ACC112 (cell line): ENCODE results near the gene RUBCN.
A peak's percentile ranks its signal among the peaks of the same experiment; 100 is the strongest.
"Not testable (repeated sequence)": the region's sequence is repeated elsewhere in the genome, so short reads cannot be mapped to it uniquely, and the experiment has no call there.

ENCODE experiments used
- H2AFZ ChIP-seq: fragments of 200-600 bp; sonication (generic); one replicate; pipeline ENCODE4 v1.6.0; 2017; ENCODE audit warnings: antibody characterized with exemption, low read length; ENCODE audit not compliant: unreplicated experiment
- H3K27ac ChIP-seq: fragments of 200-600 bp; sonication (generic); 2 replicates; pipeline ENCODE4 v1.5.1; 2014; ENCODE audit warnings: low read depth, mild to moderate bottlenecking, antibody characterized with exemption, low read length, moderate library complexity
- H3K27me3 ChIP-seq: fragments of 200-600 bp; sonication (generic); 2 replicates; pipeline ENCODE4 v1.6.1; 2014; ENCODE audit warnings: mild to moderate bottlenecking, antibody characterized with exemption, low read length, moderate library complexity, mixed read lengths; ENCODE audit not compliant: insufficient read depth
- H3K36me3 ChIP-seq: fragments of 200-600 bp; sonication (generic); 2 replicates; pipeline ENCODE4 v1.6.1; 2016; ENCODE audit warnings: mild to moderate bottlenecking, antibody characterized with exemption, low read length, moderate library complexity, mixed read lengths; ENCODE audit not compliant: insufficient read depth
- H3K4me1 ChIP-seq: fragments of 200-600 bp; sonication (generic); one replicate; pipeline ENCODE4 v1.6.1; 2016; ENCODE audit warnings: low read length, mixed read lengths; ENCODE audit not compliant: insufficient read depth, unreplicated experiment, control insufficient read depth
- H3K4me3 ChIP-seq: fragments of 200-600 bp; sonication (generic); 2 replicates; pipeline ENCODE4 v1.5.1; 2014; ENCODE audit warnings: mild to moderate bottlenecking, low read depth, low read length
- H3K79me2 ChIP-seq: fragments of 200-600 bp; sonication (generic); one replicate; pipeline ENCODE4 v1.6.0; 2016; ENCODE audit warnings: low read length; ENCODE audit not compliant: control insufficient read depth, unreplicated experiment, insufficient read depth

Gene RUBCN

DNA sequence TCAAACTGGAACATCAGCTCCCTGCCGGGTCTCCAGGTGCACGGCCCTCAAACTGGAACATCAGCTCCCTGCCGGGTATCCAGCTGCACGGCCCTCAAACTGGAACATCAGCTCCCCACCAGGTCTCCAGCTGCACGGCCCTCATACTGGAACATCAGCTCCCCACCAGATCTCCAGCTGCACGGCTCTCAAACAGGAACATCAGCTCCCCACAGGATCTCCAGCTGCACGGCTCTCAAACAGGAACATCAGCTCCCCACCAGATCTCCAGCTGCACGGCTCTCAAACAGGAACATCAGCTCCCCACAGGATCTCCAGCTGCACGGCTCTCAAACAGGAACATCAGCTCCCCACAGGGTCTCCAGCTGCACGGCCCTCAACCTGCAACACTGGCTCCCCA is 99.1 kb downstream of the RUBCN start:
- not testable (repeated sequence) for H2AFZ ChIP-seq, H3K36me3 ChIP-seq, H3K27me3 ChIP-seq

GRCh38 chr3:197631989-197632388 is 104.7 kb downstream of the RUBCN start:
- not testable (repeated sequence) for H2AFZ ChIP-seq, H3K27me3 ChIP-seq, H3K4me1 ChIP-seq

More for the DNA sequence above, 99.1 kb downstream of the RUBCN start:
- H3K27ac ChIP-seq, H3K79me2 ChIP-seq, H3K4me3 ChIP-seq, H3K4me1 ChIP-seq: not testable (repeated sequence)

DNA sequence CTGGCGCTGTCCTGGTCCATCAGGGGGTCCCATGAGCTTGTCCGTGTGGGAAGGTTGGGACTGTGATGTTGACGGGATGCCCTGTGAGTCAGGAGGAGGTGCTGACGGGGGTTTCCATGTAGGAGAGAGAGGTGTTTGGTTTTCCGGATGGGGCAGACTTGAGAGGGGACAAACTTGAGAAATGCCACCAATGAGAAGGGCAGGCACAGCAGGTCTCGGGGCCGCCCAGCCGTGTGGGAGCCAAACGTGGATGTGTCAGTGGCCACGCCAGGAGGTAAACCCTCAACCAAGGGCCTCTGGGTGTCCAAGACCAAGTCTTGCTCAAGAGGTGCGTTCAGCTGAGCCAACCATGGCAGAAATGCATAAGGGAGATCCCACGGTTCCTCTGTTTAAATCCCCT is 105.9 kb downstream of the RUBCN start:
- H3K4me1 ChIP-seq, H2AFZ ChIP-seq, H3K27me3 ChIP-seq, H3K36me3 ChIP-seq, H3K79me2 ChIP-seq, H3K4me3 ChIP-seq, H3K27ac ChIP-seq: not testable (repeated sequence)

More at GRCh38 chr3:197631989-197632388, 104.7 kb downstream of the RUBCN start:
- not testable (repeated sequence) for H3K79me2 ChIP-seq, H3K36me3 ChIP-seq, H3K27ac ChIP-seq, H3K4me3 ChIP-seq

GRCh38 chr3:197629286-197629685 is 107.4 kb downstream of the RUBCN start:
- H3K27me3 ChIP-seq, H3K27ac ChIP-seq, H3K4me1 ChIP-seq, H3K4me3 ChIP-seq, H2AFZ ChIP-seq, H3K79me2 ChIP-seq, H3K36me3 ChIP-seq: not testable (repeated sequence)

DNA sequence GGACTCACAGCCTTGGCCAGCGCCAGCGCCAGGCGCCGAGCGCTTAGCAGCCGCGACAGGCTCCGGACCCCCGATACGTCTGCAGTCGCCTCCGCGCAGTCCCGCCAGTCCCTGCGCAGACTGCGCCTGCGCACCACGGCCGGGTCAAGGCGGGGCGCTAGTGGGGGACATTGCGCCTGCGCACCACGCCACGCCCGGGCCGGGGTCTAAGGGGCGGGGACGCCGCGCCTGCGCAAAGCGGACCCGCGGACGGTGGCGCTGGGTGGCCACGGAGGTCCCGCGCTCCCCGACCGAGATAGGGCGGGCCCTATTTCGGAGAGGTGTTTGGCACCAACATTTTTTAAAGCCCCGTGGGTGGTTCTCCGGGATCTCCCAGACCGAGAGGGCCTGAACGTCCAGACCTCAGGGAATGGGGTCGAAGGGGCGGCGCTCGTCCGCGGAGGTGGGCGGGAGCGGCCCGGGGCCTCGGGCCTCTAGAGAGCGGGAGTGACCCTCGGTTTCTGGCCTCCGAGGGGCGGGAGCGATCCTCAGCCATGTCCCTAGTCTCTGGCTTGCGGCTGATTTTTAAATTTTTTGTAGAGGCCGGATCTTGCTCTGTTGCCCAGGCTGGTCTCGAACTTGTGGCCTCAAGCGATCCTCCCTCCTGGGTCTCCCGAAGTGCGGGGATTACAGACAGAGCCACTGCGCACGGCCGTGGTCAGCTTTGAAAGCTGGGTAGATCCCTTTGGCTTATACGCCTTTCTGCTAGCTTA is 108.8 kb downstream of the RUBCN start:
- H3K27me3 ChIP-seq, H3K4me1 ChIP-seq, H3K79me2 ChIP-seq, H3K36me3 ChIP-seq: not testable (repeated sequence)
- Histone ChIP-seq H3K4me3 (peak overlapping the region; percentile 82), H2AFZ (peak overlapping the region; percentile 93), H3K27ac (peak overlapping the region; percentile 23; the same call in 1 of the 2 replicates)

- not testable (repeated sequence) for H3K36me3 ChIP-seq, H3K27ac ChIP-seq, H2AFZ ChIP-seq, H3K79me2 ChIP-seq, H3K27me3 ChIP-seq, H3K4me1 ChIP-seq
- peak overlapping the region; percentile 82 for H3K4me3 ChIP-seq
Observed at GRCh38 chr3:197627158-197627771, 109.4 kb downstream of the RUBCN start.

DNA sequence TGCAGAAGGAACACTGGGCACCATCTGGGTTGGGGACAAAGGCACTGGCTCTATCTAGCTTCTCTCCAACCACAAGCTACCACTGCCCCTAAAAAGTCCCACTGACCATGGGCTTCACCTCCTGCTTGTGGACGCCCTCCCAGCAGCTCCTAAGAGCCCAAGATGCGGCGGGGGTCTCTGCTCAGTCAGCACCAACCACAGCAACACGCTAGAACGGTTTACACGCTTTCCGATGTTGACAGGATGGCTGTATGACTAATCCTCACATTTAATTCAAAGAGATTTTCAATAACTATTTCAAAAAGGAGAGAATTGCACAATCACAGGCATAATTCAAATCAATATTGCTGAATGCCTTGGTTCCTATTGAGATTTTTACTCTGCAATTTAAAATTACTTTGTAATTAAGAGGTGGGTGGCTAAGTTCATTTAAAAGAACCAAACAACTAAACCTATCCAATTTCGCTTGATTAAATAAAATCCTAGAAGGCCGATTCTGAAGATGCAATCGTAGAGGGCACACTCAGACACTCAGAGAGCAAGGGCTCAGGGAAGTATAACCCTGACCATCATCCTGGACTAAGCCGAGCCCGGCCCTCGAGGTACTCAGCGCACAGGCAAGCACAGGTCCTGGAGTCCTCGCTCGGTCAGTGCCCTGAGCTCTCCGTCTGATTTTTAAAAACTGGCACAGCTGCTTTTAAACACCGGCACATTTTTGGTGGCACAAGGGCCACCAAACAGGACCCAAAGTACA is 110.1 kb downstream of the RUBCN start:
- H3K4me1 ChIP-seq, H3K27ac ChIP-seq, H3K27me3 ChIP-seq, H3K36me3 ChIP-seq, H3K79me2 ChIP-seq, H2AFZ ChIP-seq: not testable (repeated sequence)
- H3K4me3 ChIP-seq = peak overlapping the region; percentile 79

DNA sequence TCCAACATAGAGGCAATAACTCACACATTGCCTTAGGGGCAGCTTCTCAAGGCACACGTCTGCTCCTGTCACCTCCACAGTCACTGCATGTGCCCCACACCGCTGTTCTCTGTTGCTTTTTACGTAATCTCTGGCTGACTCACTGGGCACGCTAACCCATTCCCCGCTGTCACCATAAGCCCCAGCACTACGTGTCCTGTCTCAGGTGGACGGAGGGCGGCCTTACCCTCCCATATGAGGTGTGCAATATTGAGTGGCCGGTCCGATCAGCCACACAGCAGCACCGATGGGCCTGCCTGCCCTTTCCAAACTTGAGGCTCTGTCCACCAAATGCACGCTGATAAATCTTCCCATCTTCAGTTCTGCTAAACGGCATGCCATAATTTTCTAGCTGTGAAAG is 115.2 kb downstream of the RUBCN start:
- H3K27me3 ChIP-seq, H2AFZ ChIP-seq, H3K4me1 ChIP-seq, H3K4me3 ChIP-seq, H3K27ac ChIP-seq, H3K79me2 ChIP-seq: not testable (repeated sequence)
- peaks cover 18% of the 10 kb centered on the region for H3K36me3 ChIP-seq
